B cell (primary cell): ENCODE measurements around the gene HSDL2. TPM values are rescaled to one million over a fixed set of nuclear protein-coding genes. Genes with fewer than 3 reads are reported as not detected.
"Not testable (repeated sequence)": the region's sequence is repeated elsewhere in the genome, so short reads cannot be mapped to it uniquely, and the experiment has no call there.

Experiments used
- ATAC-seq: fragments of 200-7000 bp; cut with Tn5 transposase; one replicate; pipeline ENCODE4 v1.10.0; 2021; ENCODE audit warnings: low read depth, mild to moderate bottlenecking, moderate number of reproducible peaks, moderate library complexity
- CTCF ChIA-PET: fragments of 350-600 bp; sonication (Branson Sonifier 250); formaldehyde crosslinking; loops from one replicate; lab custom pipeline; 2021; ENCODE audit warnings: antibody characterized with exemption, inconsistent platforms; lab: Charles Lee
- POLR2A ChIA-PET: fragments of 350-600 bp; sonication (Branson Sonifier 250); formaldehyde crosslinking; loops from one replicate; lab custom pipeline; 2021; ENCODE audit warnings: antibody characterized with exemption; lab: Charles Lee
- DNase-seq: peaks from one replicate; pipeline ENCODE4 v3.0.0; 2013
- H2AFZ ChIP-seq: 2 replicates; pipeline ENCODE4 v1.6.1; 2012; ENCODE audit warnings: mild to moderate bottlenecking, low read depth, low read length; ENCODE audit not compliant: insufficient read depth, poor library complexity, severe bottlenecking
- H3K27ac ChIP-seq, 2 donors: 1 replicate in 1 of 2; 2 replicates in 1 of 2; pipeline ENCODE4 v1.5.1; 2012 to 2013; ENCODE audit warnings: low read length in 2 of 2, mild to moderate bottlenecking in 2 of 2, moderate library complexity in 1 of 2
- H3K27me3 ChIP-seq, 4 experiments: fragments of 200-600 bp in 1 of 4; sonication (generic) in 1 of 4; replicated peaks in 1 of 4; 1 replicate in 2 of 4; 2 replicates in 2 of 4; pipeline versions ENCODE4 v1.6.1 to v1.7.0; 2013 to 2016; ENCODE audit warnings: low read length in 3 of 4, mild to moderate bottlenecking in 2 of 4, mixed read lengths in 1 of 4, moderate library complexity in 1 of 4; ENCODE audit not compliant: insufficient read depth in 4 of 4, control insufficient read depth in 3 of 4; ENCODE audit errors: control extremely low read depth in 1 of 4
- H3K36me3 ChIP-seq, 2 experiments: replicated peaks in 1 of 2; 1 replicate in 1 of 2; 2 replicates in 1 of 2; pipeline versions ENCODE4 v1.6.1 to v1.7.1; 2013; ENCODE audit warnings: low read length in 1 of 2; ENCODE audit not compliant: insufficient read depth in 2 of 2, control insufficient read depth in 1 of 2; ENCODE audit errors: control extremely low read depth in 1 of 2, extremely low read depth in 1 of 2
- H3K4me1 ChIP-seq, 2 donors: fragments of 200-600 bp in 1 of 2; sonication (generic) in 1 of 2; 1 replicate in 1 of 2; 2 replicates in 1 of 2; pipeline versions ENCODE4 v1.5.1 to v1.6.1; 2013 to 2017; ENCODE audit warnings: low read length in 2 of 2; ENCODE audit not compliant: control insufficient read depth in 2 of 2, insufficient read depth in 2 of 2
- H3K4me2 ChIP-seq: replicated peaks from 2 replicates; pipeline ENCODE3; 2012; ENCODE audit warnings: mild to moderate bottlenecking, low read depth, low read length; ENCODE audit not compliant: poor library complexity, severe bottlenecking
- H3K4me3 ChIP-seq, 5 experiments: fragments of 200-600 bp in 1 of 5; sonication (generic) in 1 of 5; 1 replicate in 3 of 5; 2 replicates in 2 of 5; pipeline versions ENCODE4 v1.5.1 to v1.7.0; 2011 to 2016; ENCODE audit warnings: low read length in 4 of 5, mild to moderate bottlenecking in 4 of 5, low read depth in 2 of 5, control low read depth in 1 of 5, moderate library complexity in 1 of 5; ENCODE audit not compliant: insufficient read depth in 1 of 5; ENCODE audit errors: control extremely low read depth in 1 of 5, extremely low read depth in 1 of 5
- H3K79me2 ChIP-seq: fragments of 200-600 bp; sonication (generic); one replicate; pipeline ENCODE4 v1.6.0; 2016; ENCODE audit warnings: low read length; ENCODE audit not compliant: control insufficient read depth, insufficient read depth
- H3K9ac ChIP-seq: fragments of 200-600 bp; sonication (generic); 2 replicates; pipeline ENCODE4 v1.6.1; 2017; ENCODE audit warnings: mild to moderate bottlenecking, low read length, moderate library complexity
- H3K9me3 ChIP-seq, 3 donors: one replicate each; pipeline versions ENCODE4 v1.6.1 to v1.7.1; 2013; ENCODE audit warnings: low read length in 2 of 3; ENCODE audit not compliant: control insufficient read depth in 2 of 3, insufficient read depth in 1 of 3; ENCODE audit errors: control extremely low read depth in 1 of 3
- H4K20me1 ChIP-seq: 2 replicates; pipeline ENCODE4 v1.6.0; 2012; ENCODE audit warnings: mild to moderate bottlenecking, low read length; ENCODE audit not compliant: insufficient read depth, control insufficient read depth, poor library complexity, severe bottlenecking
- H3K27ac Mint-ChIP-seq: one replicate; pipeline ENCODE4 v1.8.0; 2021; ENCODE audit warnings: mixed read lengths
- H3K27me3 Mint-ChIP-seq: one replicate; pipeline ENCODE4 v1.8.0; 2021; ENCODE audit warnings: mixed read lengths
- H3K4me1 Mint-ChIP-seq: one replicate; pipeline ENCODE4 v1.8.0; 2021; ENCODE audit warnings: mixed read lengths
- H3K4me3 Mint-ChIP-seq: one replicate; pipeline ENCODE4 v1.8.0; 2021; ENCODE audit warnings: mixed read lengths
- H3K9me3 Mint-ChIP-seq: one replicate; pipeline ENCODE4 v1.8.0; 2022; ENCODE audit warnings: mixed read lengths; ENCODE audit not compliant: insufficient read depth
- CTCF ChIP-seq: fragments of 200-600 bp; IDR thresholded peaks from one replicate; pipeline ENCODE4 v1.8.0; 2022; ENCODE audit warnings: antibody characterized with exemption, mild to moderate bottlenecking
- EZH2 ChIP-seq: IDR thresholded peaks from 2 replicates; pipeline ENCODE4 v1.6.1; 2012; ENCODE audit warnings: borderline replicate concordance, low read depth, mild to moderate bottlenecking, moderate library complexity, low read length; ENCODE audit not compliant: insufficient read depth, poor library complexity, severe bottlenecking
- WGBS: methylation state at CpG from one replicate; pipeline ENCODE4 v1.1.5; 2013; ENCODE audit warnings: missing lambda C conversion rate; ENCODE audit not compliant: insufficient coverage; 5-methylcytosine and 5-hydroxymethylcytosine counted together
- intact Hi-C: fragments of 100-400 bp; cut with micrococcal nuclease; formaldehyde crosslinking; loops from one replicate; pipeline ENCODE4 v1.10.0; 2022
- polyA plus RNA-seq: library from polyadenylated mRNA; depleted of rRNA; stranded (reverse); fragments of >200 nt; gene quantifications from 2 replicates; pipeline ENCODE4 v1.2.3, GENCODE V29; 2012
- total RNA-seq, 2 donors: library from RNA; stranded (reverse); fragments of 120-200 nt in 1 of 2; gene quantifications; 1 replicate in 1 of 2; 2 replicates in 1 of 2; pipeline versions ENCODE4 v1.2.3 to v1.2.4, GENCODE V29; 2013 to 2022

Gene HSDL2
- total and polyA plus RNA-seq, 2 donors (not counting 1 experiment from before 2014, with no cell fraction given), result 5.8 to 11.7 TPM

GRCh38 chr9:112374232-112374631 is 5.7 kb upstream of the HSDL2 start:
- CTCF ChIA-PET, DNase-seq, H3K9me3 ChIP-seq, H3K27ac ChIP-seq, H3K27ac Mint-ChIP-seq, H3K36me3 ChIP-seq, H3K4me3 Mint-ChIP-seq, ATAC-seq, POLR2A ChIA-PET, H4K20me1 ChIP-seq, H3K9me3 Mint-ChIP-seq, H2AFZ ChIP-seq, H3K9ac ChIP-seq, intact Hi-C loops, H3K4me2 ChIP-seq, H3K27me3 ChIP-seq, H3K4me3 ChIP-seq, H3K27me3 Mint-ChIP-seq, H3K79me2 ChIP-seq: not testable (repeated sequence)
- 100% methylated on average over 2 of the region's 2 CpGs for WGBS
- peaks cover 24% of the 10 kb centered on the region for H3K4me1 Mint-ChIP-seq
- H3K4me1 ChIP-seq, result peaks cover 9 to 15% of the 10 kb centered on the region in 2 donors

GRCh38 chr9:112375361-112375760 is 4.5 kb upstream of the HSDL2 start:
- Histone ChIP-seq H3K27me3 (no peaks in the 10 kb centered on the region), H3K9me3 (peaks cover 0 to under 1% (median 0%) of the 10 kb centered on the region in 3 donors), H3K4me1 (peaks cover 9 to 15% of the 10 kb centered on the region in 2 donors), H3K36me3 (no peaks in the 10 kb centered on the region), H3K4me2 (no peak overlapping the region), H3K27ac (no peak overlapping the region), H2AFZ (no peak overlapping the region), H3K79me2 (no peaks in the 10 kb centered on the region), H4K20me1 (no peaks in the 10 kb centered on the region), H3K4me3 (no peak overlapping the region), H3K9ac (no peak overlapping the region)
- ChIA-PET CTCF (interaction anchor here (0.7 to 0.8 kb wide), 2 partner anchors 13 to 299 kb away, joined by 3 read pairs; no protein-coding TSS in a partner anchor), POLR2A (no interaction called here)
- Mint-ChIP-seq H3K4me1 (peaks cover 26% of the 10 kb centered on the region), H3K27ac (no peak overlapping the region), H3K4me3 (no peak overlapping the region), H3K27me3 (no peaks in the 10 kb centered on the region), H3K9me3 (peaks cover 4% of the 10 kb centered on the region)
- 100% methylated on average over 5 of the region's 5 CpGs for WGBS
- ATAC-seq (no peak), DNase-seq (no peak)
- intact Hi-C loops, result loop anchor here (5.0 kb wide), 1 partner anchor 417 kb away; no protein-coding TSS in a partner anchor
- TF ChIP-seq CTCF, result no peak
- no peak for TF ChIP-seq EZH2
